HG02870 (cell line): ENCODE results near the gene AP3D1.

Experiments
- ATAC-seq: cut with Tn5 transposase; IDR thresholded peaks from one replicate; pipeline ENCODE4 v1.9.1; 2021; ENCODE audit warnings: mild to moderate bottlenecking, moderate library complexity; ENCODE audit not compliant: unreplicated experiment

Gene AP3D1

GRCh38 chr19:2113439-2114211 lies 37.7 kb downstream of the AP3D1 start:
- ATAC-seq, result no peak

DNA sequence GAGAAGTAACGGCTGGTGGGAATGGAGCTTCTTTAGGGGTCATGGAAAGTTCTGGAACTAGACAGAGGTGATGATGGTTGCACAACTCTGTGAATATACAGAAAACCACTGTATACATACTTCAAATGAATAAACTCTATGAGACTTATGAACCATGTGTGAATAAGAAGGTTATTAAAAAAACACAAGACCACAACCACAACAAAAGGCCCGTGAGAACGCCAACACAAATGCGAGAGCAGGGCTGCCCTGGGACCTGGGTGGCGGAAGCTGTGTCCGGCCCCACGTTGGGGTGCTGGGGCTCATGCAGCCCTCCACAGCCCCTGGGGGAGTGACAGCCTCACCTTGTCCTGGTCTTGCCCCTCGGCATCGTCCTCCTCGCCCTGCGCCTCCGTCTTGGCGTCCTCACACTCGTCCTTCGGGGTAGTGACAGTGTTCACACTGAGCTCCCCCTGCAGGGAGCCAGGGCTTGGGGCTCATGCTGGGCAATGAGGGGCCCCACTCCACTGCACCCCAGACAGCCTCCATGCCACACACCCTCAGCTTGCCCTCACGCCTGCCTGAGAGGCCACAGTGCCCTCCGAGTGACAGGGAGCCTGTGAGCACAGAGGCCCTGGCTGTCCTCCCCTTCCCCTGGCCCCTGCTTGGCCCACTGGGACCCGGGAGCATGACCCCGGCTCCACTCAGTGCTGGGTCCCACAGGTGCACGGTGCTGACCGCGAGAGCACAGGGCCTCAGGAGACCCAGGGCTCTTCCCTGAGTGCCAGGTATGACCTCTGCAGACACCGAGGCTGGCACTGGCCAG lies 38.6 kb downstream of the AP3D1 start:
- no peak for ATAC-seq

DNA sequence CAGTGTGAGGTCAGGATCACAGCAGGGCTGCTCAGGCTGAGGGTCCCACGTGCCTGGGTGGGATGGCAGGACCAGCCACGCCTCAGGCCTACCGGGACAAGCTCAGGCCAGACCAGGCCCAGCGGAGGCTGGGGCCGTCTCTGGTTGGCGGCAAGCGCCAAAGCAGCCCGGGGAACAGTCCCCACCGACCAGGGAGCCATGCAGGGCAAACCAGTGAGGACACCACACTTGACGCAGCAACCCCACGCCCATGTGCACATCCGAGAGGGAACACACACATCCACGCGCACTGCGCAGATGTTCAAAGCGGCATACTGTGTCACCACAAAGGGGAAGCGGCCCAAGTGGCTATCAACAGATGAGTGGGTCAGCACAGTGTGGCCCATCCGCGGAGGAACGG lies 39.5 kb downstream of the AP3D1 start:
- no peak for ATAC-seq

DNA sequence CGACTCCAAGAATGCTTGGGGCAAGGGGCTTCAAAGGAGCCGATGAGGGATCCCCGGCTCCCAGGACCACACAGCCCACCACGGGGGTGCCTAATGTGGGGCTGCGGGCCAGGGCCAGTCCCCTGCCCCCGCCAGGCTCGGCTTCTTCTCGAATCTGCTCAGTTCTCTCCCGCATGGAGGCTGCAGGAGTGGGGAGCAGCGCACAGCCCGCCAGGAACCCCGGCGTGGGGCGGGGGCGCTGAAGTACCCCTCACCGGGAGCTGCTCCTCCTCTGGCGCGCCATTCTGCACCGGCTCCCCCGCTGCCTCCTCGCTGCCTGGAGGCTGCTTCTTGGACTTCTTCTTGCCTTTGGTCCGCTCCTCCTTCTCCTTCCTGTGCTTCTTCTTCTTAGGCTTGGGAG lies 39.9 kb downstream of the AP3D1 start:
- ATAC-seq, result no peak

DNA sequence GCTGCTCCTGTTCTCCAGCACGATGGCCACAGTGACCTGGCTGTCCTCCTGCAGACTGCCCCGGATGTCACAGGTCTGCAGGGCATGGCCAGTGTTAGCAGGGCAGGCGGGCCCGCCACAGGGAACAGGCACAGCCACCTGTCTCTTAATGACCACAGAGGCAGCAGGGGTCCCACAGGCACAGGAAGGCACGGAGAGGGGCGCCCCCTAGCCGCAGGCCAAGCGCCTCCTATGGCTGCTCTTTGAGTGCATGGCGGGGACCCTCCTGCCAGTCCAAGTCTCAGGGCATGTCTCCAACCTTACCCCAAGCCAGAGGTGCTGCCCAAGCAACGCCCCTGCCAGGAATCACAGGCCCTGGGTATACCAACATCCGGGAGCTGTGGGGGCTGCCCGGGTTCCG lies 40.5 kb downstream of the AP3D1 start:
- no peak for ATAC-seq

DNA sequence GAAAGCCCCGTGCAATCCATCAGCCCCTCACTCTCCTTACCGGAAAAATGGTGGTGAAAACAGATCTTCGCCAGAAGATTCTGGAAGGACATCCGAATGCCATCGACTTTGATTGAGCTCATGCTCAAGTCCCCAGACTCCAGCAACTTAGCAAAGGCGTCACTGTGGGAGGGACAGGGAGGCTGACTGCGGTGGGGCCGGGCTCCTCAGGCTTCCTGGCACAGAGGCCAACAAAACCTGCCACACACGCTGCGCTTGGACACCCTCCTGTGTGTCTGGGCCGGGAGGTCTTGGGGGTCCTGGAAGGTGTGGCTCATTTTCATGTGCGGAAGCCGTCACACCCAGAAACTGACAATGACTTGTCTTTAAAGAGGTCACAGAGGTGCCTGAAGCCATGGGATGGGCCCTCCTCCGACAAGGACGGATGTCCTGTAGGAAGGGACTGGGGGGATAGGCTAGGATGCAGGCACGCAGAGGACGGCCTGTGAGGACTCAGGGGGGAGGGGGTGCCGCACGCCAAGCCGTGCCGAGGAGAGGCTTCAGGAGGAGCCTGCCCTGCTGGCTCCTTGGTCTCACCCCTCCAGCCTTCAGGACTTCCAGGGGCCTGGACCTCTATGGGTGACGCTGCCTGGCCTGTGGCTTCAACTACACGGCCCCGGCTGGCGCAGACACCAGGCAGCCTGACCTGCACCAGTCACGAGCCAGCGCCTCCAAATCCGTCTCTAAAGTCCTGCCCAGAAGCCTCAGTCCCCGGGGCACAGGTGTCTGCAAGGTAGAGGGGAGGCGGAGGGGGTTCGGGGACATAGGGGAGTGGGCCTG lies 42.1 kb downstream of the AP3D1 start:
- no peak for ATAC-seq

DNA sequence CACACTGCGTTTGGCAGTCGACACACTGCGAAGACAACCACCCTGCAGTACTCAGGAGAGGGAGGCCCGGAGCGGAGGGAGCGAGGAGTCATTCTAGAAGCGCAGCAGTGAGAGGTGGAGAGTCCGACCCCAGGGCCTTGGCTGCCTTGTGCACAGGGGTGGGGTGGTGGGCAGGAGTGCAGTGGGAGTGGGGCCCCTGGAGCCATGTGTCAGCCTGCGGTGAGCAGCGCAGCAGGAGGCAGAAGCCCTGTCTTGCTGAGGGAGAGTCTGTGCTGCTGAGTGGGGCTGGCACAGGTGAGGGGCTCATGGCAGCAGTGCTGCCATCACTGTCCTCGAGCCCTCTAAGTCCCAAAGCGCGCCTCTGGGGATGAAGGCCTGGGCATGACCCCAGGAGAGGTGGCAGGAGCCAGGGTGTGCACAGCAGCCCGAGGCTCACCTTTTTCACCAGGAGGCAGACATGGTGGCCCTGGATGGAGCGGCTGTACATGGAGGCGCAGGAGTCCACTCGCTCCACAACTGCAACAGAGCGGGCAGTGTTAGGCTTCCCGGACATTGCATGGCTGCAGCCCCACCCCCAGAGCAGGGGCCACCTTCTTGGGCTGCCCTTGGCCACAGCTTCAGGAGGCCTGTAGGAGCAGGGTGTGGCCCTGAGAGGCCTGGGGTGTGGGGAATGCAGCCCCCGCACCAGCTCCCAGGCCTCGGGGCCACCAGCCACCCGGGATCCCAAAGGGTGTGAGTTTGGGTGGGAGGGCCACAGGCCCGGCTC lies 42.9 kb downstream of the AP3D1 start:
- no peak for ATAC-seq

DNA sequence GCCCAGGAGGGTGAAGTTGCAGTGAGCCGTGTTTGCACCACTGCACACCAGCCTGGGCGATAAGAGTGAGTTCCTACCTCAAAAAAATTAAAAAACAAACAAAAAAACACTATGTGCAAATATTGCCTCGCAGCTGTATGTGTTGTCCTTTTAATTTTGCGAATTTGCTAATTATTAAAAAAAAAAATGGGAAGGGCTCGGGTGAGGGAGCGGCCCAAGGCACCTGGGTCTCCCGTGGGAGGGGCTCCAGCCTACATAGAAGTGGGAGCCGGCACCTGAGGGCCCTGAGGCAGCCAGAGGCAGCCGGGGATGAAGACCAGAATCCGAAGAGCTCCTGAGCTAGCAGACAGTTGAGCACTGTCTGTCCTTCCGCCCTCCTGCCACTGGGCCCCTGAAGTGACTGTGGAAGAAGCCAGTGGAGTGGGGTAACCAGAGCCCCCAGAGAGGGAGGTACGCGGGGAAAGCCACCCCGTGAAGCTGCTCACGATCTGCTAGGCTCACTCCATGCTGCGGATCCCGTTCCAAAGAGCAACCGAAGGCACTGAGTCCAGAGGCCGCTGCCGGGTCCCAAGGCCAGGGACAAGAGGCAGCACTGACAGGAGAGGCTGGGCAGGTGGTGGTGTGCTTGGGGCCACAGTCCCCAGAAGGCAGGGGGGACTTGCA lies 48.2 kb downstream of the AP3D1 start:
- ATAC-seq, result no peak

DNA sequence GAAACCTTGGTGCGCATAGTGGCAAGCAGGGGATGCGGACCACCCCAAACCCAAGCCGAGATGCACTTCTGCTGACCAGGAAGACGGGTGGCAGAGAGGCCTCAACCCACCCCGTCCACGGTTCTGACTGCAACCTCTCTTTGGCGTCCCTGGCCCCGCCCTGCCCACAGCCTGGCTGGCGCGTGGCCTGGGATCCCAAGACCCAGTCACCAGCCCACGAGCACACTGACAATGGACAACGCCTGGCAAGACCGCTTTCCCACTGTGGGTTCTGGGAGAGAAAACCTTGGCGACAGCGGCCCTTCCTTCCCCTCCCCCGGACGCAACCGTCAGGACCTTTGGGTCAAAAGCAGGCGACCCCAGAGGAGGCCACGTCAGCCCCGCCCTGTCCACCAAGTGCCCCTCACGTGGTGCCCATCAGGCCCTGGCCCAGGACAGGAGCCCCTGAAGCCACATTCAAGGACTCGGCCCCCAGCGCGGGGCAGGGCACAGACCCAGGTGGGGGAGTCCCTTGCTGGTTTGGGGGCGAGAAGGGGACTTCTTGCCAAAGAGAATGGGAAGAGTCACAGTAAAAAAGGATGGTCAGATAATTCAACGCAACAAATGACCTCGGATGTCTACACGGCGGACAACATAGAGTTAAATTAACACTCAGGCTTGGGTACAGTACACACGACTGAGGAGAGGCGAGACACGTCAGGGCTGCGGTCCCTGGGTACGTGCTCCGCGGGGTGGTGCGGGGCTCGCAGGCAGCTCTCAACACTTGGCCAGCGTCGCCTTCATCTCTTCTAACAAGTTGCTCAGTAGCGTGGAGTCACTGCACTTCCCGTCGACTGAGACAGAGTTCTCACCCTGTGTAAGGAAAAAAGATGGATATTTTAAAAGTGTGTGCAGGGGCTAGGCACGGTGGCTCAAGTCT lies 49.7 kb downstream of the AP3D1 start:
- no peak for ATAC-seq

DNA sequence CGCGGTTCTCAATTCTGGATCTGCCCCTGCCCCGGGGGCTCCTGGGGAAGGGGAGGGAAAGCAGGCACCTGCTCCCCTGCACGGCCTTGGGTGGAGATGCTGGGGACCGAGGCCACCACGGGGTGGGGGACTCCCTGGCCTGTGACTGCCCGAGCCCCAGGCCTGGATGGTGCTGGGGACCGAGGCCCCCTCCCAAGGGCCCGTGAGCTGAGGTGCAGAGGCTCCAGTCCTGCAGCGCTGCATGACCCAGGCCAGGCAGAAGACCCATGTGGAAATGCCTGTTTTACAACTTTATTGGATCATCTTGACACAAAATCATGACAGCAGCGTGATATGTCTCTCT lies 50.7 kb downstream of the AP3D1 start:
- no peak for ATAC-seq

GRCh38 chr19:2099937-2100718 lies 51.2 kb downstream of the AP3D1 start:
- ATAC-seq, result no peak

GRCh38 chr19:2099054-2099501 lies 52.3 kb downstream of the AP3D1 start:
- no peak for ATAC-seq

GRCh38 chr19:2097886-2098327 lies 53.5 kb downstream of the AP3D1 start:
- ATAC-seq, result no peak

GRCh38 chr19:2097203-2097885 lies 54.0 kb downstream of the AP3D1 start:
- no peak for ATAC-seq

- peak; percentile 54 for ATAC-seq
These were observed 54.7 kb downstream of the AP3D1 start, which contains the start of gene IZUMO4 for GRCh38 chr19:2096480-2097202. TSS of gene IZUMO4 (plus strand) at chr19:2096915. CDS start at chr19:2096946, 31 bp downstream.

- peak; percentile 21 for ATAC-seq
These were observed 55.3 kb downstream of the AP3D1 start, which contains the start of gene MOB3A for GRCh38 chr19:2096034-2096479. TSS of gene MOB3A (minus strand) at chr19:2096326. CDS start at chr19:2078560, 17,766 bp downstream.
